ENCODE results near the gene IFNA16. TPM values are rescaled to one million over a fixed set of nuclear protein-coding genes. Genes with fewer than 3 reads are reported as not detected.
"Not testable (repeated sequence)": the region's sequence is repeated elsewhere in the genome, so short reads cannot be mapped to it uniquely, and the experiment has no call there.

IFNA16 gene
- total RNA-seq, 4 donors from 2014 or later: not detected

DNA sequence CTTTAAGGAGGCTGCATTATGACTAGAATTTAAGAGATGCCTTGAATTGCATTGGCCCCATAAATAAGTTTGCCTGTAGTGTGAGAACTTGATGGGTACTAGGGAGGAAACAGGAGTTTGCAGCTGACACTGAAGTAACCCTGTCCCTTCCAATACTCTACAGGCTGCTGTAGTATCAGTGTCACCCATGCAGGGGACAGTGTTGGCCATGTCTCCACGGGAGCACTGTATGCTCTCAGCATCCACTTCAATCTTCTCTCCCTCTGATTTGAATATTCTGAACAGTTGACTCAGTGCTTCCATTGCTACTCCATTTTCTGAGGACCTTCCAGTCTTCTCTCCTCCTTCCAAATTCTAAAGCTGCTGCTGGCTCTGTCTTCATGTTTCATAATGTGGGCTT lies 34.1 kb upstream of the IFNA16 start:
- Histone ChIP-seq H3K4me3 (no peak overlapping the region), H3K4me1 (peaks cover 4% of the 10 kb centered on the region), H3K27me3 (no peaks in the 10 kb centered on the region), H3K36me3 (no peaks in the 10 kb centered on the region), H3K27ac (no peak overlapping the region), H3K9me3 (no peaks in the 10 kb centered on the region)
- no peak for DNase-seq (ENCODE audit: low spot score in 2 of 2)
- no peak for TF ChIP-seq POLR2A (IDR thresholded peaks at IDR 0.05)
- no peak for TF ChIP-seq EP300 (IDR thresholded peaks at IDR 0.05)
- TF ChIP-seq POLR2AphosphoS5 (IDR thresholded peaks at IDR 0.05): no peak
- TF ChIP-seq, protein P1, sequence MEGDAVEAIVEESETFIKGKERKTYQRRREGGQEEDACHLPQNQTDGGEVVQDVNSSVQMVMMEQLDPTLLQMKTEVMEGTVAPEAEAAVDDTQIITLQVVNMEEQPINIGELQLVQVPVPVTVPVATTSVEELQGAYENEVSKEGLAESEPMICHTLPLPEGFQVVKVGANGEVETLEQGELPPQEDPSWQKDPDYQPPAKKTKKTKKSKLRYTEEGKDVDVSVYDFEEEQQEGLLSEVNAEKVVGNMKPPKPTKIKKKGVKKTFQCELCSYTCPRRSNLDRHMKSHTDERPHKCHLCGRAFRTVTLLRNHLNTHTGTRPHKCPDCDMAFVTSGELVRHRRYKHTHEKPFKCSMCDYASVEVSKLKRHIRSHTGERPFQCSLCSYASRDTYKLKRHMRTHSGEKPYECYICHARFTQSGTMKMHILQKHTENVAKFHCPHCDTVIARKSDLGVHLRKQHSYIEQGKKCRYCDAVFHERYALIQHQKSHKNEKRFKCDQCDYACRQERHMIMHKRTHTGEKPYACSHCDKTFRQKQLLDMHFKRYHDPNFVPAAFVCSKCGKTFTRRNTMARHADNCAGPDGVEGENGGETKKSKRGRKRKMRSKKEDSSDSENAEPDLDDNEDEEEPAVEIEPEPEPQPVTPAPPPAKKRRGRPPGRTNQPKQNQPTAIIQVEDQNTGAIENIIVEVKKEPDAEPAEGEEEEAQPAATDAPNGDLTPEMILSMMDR (IDR thresholded peaks at IDR 0.05): no peak
- WGBS: 38% methylated on average over 1 of the region's 1 CpG

DNA sequence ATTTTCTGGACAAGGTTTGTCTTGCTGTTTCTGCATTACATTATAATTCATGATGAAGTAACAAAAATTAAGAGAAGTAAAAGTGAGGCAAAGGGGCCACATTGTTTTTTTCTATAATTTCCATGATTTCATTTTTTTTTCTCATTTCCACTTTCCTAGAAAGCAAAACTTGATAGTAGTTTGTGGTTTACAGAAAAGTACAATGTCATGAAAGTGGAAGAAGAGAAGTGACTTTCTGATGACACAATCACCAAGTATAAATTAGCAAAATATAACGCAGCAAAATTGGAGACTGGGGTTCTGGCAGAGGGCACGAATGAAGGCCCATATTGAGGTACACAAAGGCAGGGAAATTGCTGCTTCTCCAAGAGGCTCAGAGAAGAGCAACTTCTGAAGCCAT lies 27.7 kb upstream of the IFNA16 start:
- WGBS: 59% methylated on average over 2 of the region's 2 CpGs
- no peaks in the 10 kb centered on the region for H3K36me3 ChIP-seq
- H3K4me1 ChIP-seq: no peaks in the 10 kb centered on the region

DNA sequence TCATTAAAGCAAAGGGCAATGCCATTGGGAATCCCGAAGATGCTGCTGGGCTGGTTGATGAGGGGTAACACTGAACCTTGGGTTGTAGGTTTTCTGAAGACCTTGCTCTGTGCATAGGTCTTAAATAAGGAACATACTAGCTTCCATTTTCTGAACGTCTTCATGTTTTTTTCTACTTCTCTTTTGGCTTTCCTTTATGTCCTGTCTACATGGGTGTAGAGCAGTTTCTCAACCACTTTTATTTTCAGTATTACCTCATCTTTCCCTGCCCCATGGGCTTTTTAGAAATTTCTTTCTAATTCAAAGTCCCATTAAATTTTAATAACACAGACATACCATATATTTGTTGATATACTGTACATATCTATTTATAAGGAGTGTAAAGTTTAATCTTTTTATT lies 22.8 kb upstream of the IFNA16 start, which contains the start of gene IFNA14:
IFNA14 (minus strand) TSS at position 95 of the 400 bp plus-strand sequence; CDS start at position 25, 70 bp downstream.
- no peaks in the 10 kb centered on the region for H3K36me3 ChIP-seq
- WGBS: 82% methylated on average over 2 of the region's 2 CpGs

More for the DNA sequence above, 27.7 kb upstream of the IFNA16 start:
- no peak for DNase-seq (ENCODE audit: low spot score in 2 of 2)
- Histone ChIP-seq H3K27me3 (no peaks in the 10 kb centered on the region), H3K4me3 (no peak overlapping the region), H3K9me3 (no peaks in the 10 kb centered on the region), H3K27ac (no peak overlapping the region)
- no peak for TF ChIP-seq POLR2A (IDR thresholded peaks at IDR 0.05)
- no peak for TF ChIP-seq EP300 (IDR thresholded peaks at IDR 0.05)
- no peak for TF ChIP-seq POLR2AphosphoS5 (IDR thresholded peaks at IDR 0.05)
- TF ChIP-seq, protein P1 (IDR thresholded peaks at IDR 0.05): no peak

DNA sequence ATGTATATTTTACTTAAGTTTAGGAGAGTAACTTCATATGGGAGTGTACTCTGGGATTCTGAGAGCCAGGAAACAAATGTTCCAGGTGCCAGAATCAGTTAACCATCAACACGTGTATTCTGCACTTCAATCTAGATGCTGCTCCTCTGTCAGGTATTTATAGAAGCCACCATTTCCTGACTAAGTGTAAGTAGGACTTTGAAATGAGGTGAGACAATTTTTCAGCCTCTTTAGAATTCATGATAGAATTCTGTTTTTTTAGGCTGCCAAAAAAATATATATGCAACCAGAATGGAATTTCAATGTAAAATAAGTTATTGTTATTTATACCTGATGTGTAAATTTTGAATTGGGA lies 19.2 kb upstream of the IFNA16 start:
- H3K9me3 ChIP-seq; H3K36me3 ChIP-seq; H3K27me3 ChIP-seq; H3K27ac ChIP-seq; H3K4me3 ChIP-seq; DNase-seq (ENCODE audit: low spot score in 2 of 2); H3K4me1 ChIP-seq: not testable (repeated sequence)
- 14% methylated on average over 1 of the region's 1 CpG for WGBS

More for the DNA sequence above, 22.8 kb upstream of the IFNA16 start, which contains the start of gene IFNA14:
- Histone ChIP-seq H3K4me1 (no peaks in the 10 kb centered on the region), H3K4me3 (no peak within 1 kb of the TSS), H3K27ac (no peak within 1 kb of the TSS), H3K9me3 (no peaks in the 10 kb centered on the region), H3K27me3 (no peaks in the 10 kb centered on the region)
- TF ChIP-seq EP300 (IDR thresholded peaks at IDR 0.05) (no peak), POLR2AphosphoS5 (IDR thresholded peaks at IDR 0.05) (no peak), POLR2A (IDR thresholded peaks at IDR 0.05) (no peak)
- TF ChIP-seq, protein P1 (IDR thresholded peaks at IDR 0.05): no peak
- DNase-seq (ENCODE audit: low spot score in 2 of 2): no peak

DNA sequence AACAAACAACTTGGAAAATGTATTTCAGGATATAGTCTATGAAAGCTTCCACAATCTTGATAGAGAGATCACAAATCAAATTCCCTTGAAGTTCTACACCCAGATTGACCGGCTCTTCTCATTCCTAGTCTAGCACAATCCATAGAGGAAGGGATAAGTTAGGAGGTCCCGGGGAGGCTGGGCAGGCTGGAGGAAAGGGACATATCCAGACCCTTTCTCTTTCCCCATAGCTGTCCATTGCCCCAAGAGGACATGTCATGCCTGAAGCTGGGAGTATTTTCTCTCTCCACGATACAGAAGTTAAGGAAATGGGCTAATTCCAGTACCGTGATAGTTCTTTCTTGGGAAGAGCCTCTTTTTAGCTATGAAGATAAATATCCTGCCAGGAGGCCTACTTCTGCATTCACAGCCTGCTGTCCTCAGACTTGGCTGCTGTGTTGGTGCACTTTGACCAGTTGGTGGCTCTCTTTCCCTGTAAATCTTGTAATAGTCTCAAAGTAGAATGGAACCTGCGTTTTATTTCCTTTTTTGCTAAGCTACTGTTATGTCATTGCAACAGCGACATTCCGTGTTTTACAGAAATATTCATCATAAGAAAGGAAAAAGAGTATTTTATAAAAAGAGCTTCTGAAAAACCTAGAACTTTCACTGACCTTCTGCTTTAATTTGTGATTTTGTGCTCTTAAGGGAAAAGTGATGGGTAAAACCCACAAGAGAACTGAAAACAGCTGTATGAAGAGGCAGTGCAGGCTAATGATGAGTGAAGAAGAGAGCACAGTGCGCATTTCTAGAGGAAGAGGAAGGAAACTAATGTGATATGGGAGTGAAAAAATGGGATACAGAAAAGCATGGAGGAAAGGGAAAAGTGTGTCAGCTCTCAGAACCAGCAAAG lies 18.6 kb upstream of the IFNA16 start:
- not testable (repeated sequence) for DNase-seq (ENCODE audit: low spot score in 2 of 2); H3K27ac ChIP-seq; H3K4me1 ChIP-seq; H3K9me3 ChIP-seq; H3K4me3 ChIP-seq; H3K27me3 ChIP-seq; H3K36me3 ChIP-seq
- WGBS: 42% methylated on average over 8 of the region's 8 CpGs

DNA sequence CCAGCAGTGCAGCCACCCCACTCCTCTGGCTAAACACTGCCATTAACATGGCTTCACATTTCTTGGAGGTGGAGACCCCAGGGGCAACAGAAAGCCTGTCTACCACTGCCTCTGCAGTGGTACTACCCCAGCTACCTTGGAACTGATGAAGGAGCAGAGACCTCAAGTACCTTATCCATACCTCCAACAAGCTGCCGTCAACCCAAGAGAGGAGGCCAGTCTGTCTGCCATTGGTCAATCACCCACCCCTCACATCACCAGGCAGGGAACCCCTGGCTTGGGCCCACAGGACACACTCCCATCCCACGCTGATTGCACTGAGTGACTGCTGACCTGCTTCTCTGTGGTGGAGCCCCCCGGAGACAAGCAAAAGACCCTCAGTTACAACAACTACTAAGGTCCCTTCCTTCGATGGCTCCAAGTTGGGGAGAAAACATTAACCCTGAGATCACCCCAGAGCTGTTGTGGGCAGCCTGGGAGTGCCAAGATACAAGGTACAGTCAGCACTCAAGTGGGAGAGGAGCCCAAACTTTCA lies 17.1 kb upstream of the IFNA16 start:
- Histone ChIP-seq H3K9me3 (no peaks in the 10 kb centered on the region), H3K4me3 (no peak overlapping the region), H3K4me1 (no peaks in the 10 kb centered on the region), H3K36me3 (no peaks in the 10 kb centered on the region), H3K27me3 (no peaks in the 10 kb centered on the region), H3K27ac (no peak overlapping the region)
- no peak for DNase-seq (ENCODE audit: low spot score in 2 of 2)
- TF ChIP-seq POLR2AphosphoS5 (IDR thresholded peaks at IDR 0.05): no peak
- no peak for TF ChIP-seq POLR2A (IDR thresholded peaks at IDR 0.05)
- TF ChIP-seq, protein P1 (IDR thresholded peaks at IDR 0.05): no peak
- TF ChIP-seq EP300 (IDR thresholded peaks at IDR 0.05): no peak
- 72% methylated on average over 2 of the region's 4 CpGs for WGBS
